ENCODE data around the gene OXT.
"Not testable (repeated sequence)": the region's sequence is repeated elsewhere in the genome, so short reads cannot be mapped to it uniquely, and the experiment has no call there.

OXT gene

GRCh38 chr20:3071610-3072529 lies at the start of gene OXT:
Gene OXT (plus strand): TSS chr20:3071620. CDS start chr20:3071656, 36 bp downstream.
- TF ChIP-seq CTCF (IDR thresholded peaks at IDR 0.05; ENCODE audit: low read depth, low read length) = no peak

GRCh38 chr20:3021777-3022176 lies 49.6 kb upstream of the OXT start:
- TF ChIP-seq CTCF (IDR thresholded peaks at IDR 0.05; ENCODE audit: low read depth, low read length) = no peak
- no peak overlapping the region for H3K4me3 ChIP-seq (ENCODE audit: low read depth, low read length)

More at GRCh38 chr20:3071610-3072529, at the start of gene OXT:
- H3K4me3 ChIP-seq (ENCODE audit: low read depth, low read length) = peak within 1 kb of the TSS; percentile 32

GRCh38 chr20:3022559-3023490 lies 48.6 kb upstream of the OXT start:
- H3K4me3 ChIP-seq (ENCODE audit: low read depth, low read length) = not testable (repeated sequence)

- H3K4me3 ChIP-seq (ENCODE audit: low read depth, low read length) = no peak overlapping the region
- no peak for TF ChIP-seq CTCF (IDR thresholded peaks at IDR 0.05; ENCODE audit: low read depth, low read length)
Measured at GRCh38 chr20:3027987-3028386, 43.4 kb upstream of the OXT start.

GRCh38 chr20:3031524-3032147 lies 39.8 kb upstream of the OXT start:
- no peak overlapping the region for H3K4me3 ChIP-seq (ENCODE audit: low read depth, low read length)
- TF ChIP-seq CTCF (IDR thresholded peaks at IDR 0.05; ENCODE audit: low read depth, low read length) = no peak

- no peak for TF ChIP-seq CTCF (IDR thresholded peaks at IDR 0.05; ENCODE audit: low read depth, low read length)
- no peak overlapping the region for H3K4me3 ChIP-seq (ENCODE audit: low read depth, low read length)
Measured at GRCh38 chr20:3032624-3033023, 38.8 kb upstream of the OXT start.

GRCh38 chr20:3037654-3038053 lies 33.8 kb upstream of the OXT start:
- no peak overlapping the region for H3K4me3 ChIP-seq (ENCODE audit: low read depth, low read length)
- TF ChIP-seq CTCF (IDR thresholded peaks at IDR 0.05; ENCODE audit: low read depth, low read length) = no peak

Measured in WI38 (cell line).